H1 (cell line): ENCODE measurements around the gene NAV3. TPM values are rescaled to one million over a fixed set of nuclear protein-coding genes. Genes with fewer than 3 reads are reported as not detected.

ENCODE experiments used
- CTCF ChIA-PET: fragments of 300-600 bp; sonication (Branson Sonifier 250); formaldehyde crosslinking; loops from one replicate; lab custom pipeline; 2021; ENCODE audit not compliant: partially characterized antibody; lab: Charles Lee
- POLR2A ChIA-PET: fragments of 300-600 bp; sonication (Branson Sonifier 250); formaldehyde crosslinking; loops from one replicate; lab custom pipeline; 2021; ENCODE audit warnings: inconsistent platforms; ENCODE audit not compliant: partially characterized antibody; lab: Charles Lee
- DNase-seq, 2 experiments: peaks; one replicate each; pipeline versions ENCODE4 v3.0.0 to v3.0.0-alpha.2; 2010 to 2022; ENCODE audit warnings: low spot score in 2 of 2, low read depth in 1 of 2, mixed read lengths in 1 of 2
- FAIRE-seq: peaks from 2 replicates; lab custom pipeline; 2011; peaks lifted over from hg19 to GRCh38; lab: Jason Lieb, UNC
- H2AFZ ChIP-seq: 2 replicates; pipeline ENCODE4 v1.8.1; 2012; ENCODE audit warnings: low read length, inconsistent platforms
- H2AK5ac ChIP-seq: 2 replicates; pipeline ENCODE4 v1.6.1; 2013; ENCODE audit warnings: low read depth, low read length
- H2BK120ac ChIP-seq: replicated peaks from 2 replicates; pipeline ENCODE3; 2013; ENCODE audit warnings: low read depth, low read length, inconsistent platforms
- H2BK12ac ChIP-seq: 2 replicates; pipeline ENCODE4 v1.6.1; 2013; ENCODE audit warnings: low read depth, low read length
- H2BK15ac ChIP-seq: 2 replicates; pipeline ENCODE4 v1.6.1; 2013; ENCODE audit warnings: low read length
- H2BK20ac ChIP-seq: 2 replicates; pipeline ENCODE4 v1.6.1; 2013; ENCODE audit warnings: low read length
- H2BK5ac ChIP-seq: 2 replicates; pipeline ENCODE4 v1.6.1; 2013; ENCODE audit warnings: low read depth, low read length
- H3K14ac ChIP-seq: 2 replicates; pipeline ENCODE4 v1.6.1; 2013; ENCODE audit warnings: inconsistent platforms; ENCODE audit not compliant: insufficient read length
- H3K18ac ChIP-seq: 2 replicates; pipeline ENCODE4 v1.6.1; 2013; ENCODE audit warnings: low read length; ENCODE audit errors: extremely low read depth
- H3K23ac ChIP-seq: 2 replicates; pipeline ENCODE4 v1.6.1; 2013; ENCODE audit warnings: inconsistent platforms; ENCODE audit not compliant: insufficient read length
- H3K23me2 ChIP-seq: 2 replicates; pipeline ENCODE4 v1.6.1; 2013; ENCODE audit warnings: low read depth, low read length
- H3K27ac ChIP-seq: 2 replicates; pipeline ENCODE4 v1.6.1; 2011; ENCODE audit warnings: low read depth, low read length, inconsistent platforms
- H3K27me3 ChIP-seq, 4 experiments: replicated peaks in 1 of 4; 1 replicate in 1 of 4; 2 replicates in 3 of 4; pipeline versions ENCODE4 v1.6.1 to v1.8.1; 2011 to 2013; ENCODE audit warnings: low read length in 3 of 4, mild to moderate bottlenecking in 3 of 4, inconsistent platforms in 2 of 4, mixed read lengths in 2 of 4, moderate library complexity in 1 of 4; ENCODE audit not compliant: control insufficient read depth in 3 of 4, insufficient read depth in 3 of 4; ENCODE audit errors: extremely low read depth in 1 of 4
- H3K36me3 ChIP-seq, 4 experiments: 2 replicates each; pipeline versions ENCODE4 v1.6.1 to v1.8.1; 2011 to 2013; ENCODE audit warnings: mild to moderate bottlenecking in 4 of 4, low read length in 3 of 4, moderate library complexity in 2 of 4, control low read depth in 1 of 4, inconsistent platforms in 1 of 4; ENCODE audit not compliant: insufficient read depth in 4 of 4, control insufficient read depth in 2 of 4
- H3K4ac ChIP-seq: replicated peaks from 2 replicates; pipeline ENCODE3; 2013; ENCODE audit warnings: low read length, low read depth, mixed read lengths, inconsistent platforms; ENCODE audit not compliant: insufficient read length
- H3K4me1 ChIP-seq, 4 experiments: replicated peaks in 1 of 4; 1 replicate in 1 of 4; 2 replicates in 3 of 4; pipeline versions ENCODE4 v1.6.1 to v1.8.1; 2011 to 2013; ENCODE audit warnings: low read length in 3 of 4, inconsistent platforms in 2 of 4, mixed read lengths in 1 of 4; ENCODE audit not compliant: insufficient read depth in 4 of 4, control insufficient read depth in 3 of 4
- H3K4me2 ChIP-seq, 2 experiments: 2 replicates each; pipeline versions ENCODE4 v1.6.1 to v1.8.1; 2011 to 2013; ENCODE audit warnings: low read depth in 2 of 2, low read length in 2 of 2, control low read depth in 1 of 2, inconsistent platforms in 1 of 2, mild to moderate bottlenecking in 1 of 2; ENCODE audit not compliant: insufficient read depth in 1 of 2
- H3K4me3 ChIP-seq, 4 experiments: fragments of 200-600, 300-600 bp in 1 of 4; sonication (generic), shearing (Covaris generic), sonication (Bioruptor Twin) in 1 of 4; 2 replicates each; pipeline versions ENCODE4 v1.5.1 to v1.8.1; 2011 to 2016; ENCODE audit warnings: low read length in 4 of 4, low read depth in 3 of 4, control low read depth in 2 of 4, inconsistent platforms in 2 of 4, mild to moderate bottlenecking in 2 of 4, mixed read lengths in 1 of 4, moderate library complexity in 1 of 4; ENCODE audit not compliant: insufficient read depth in 2 of 4; ENCODE audit errors: extremely low read depth in 1 of 4
- H3K56ac ChIP-seq: replicated peaks from 2 replicates; pipeline ENCODE3; 2013; ENCODE audit warnings: low read depth, mild to moderate bottlenecking, mixed read lengths, low read length, inconsistent platforms; ENCODE audit not compliant: insufficient read length
- H3K79me1 ChIP-seq: 2 replicates; pipeline ENCODE4 v1.6.1; 2013; ENCODE audit warnings: low read depth, low read length, control low read depth
- H3K79me2 ChIP-seq, 2 experiments: 2 replicates each; pipeline versions ENCODE4 v1.6.1 to v1.8.1; 2012 to 2013; ENCODE audit warnings: low read length in 2 of 2, mild to moderate bottlenecking in 2 of 2, inconsistent platforms in 1 of 2; ENCODE audit not compliant: insufficient read depth in 2 of 2, control insufficient read depth in 1 of 2
- H3K9ac ChIP-seq, 4 experiments: replicated peaks in 1 of 4; 1 replicate in 1 of 4; 2 replicates in 3 of 4; pipeline versions ENCODE4 v1.6.1 to v1.8.1; 2011 to 2013; ENCODE audit warnings: low read depth in 3 of 4, low read length in 3 of 4, control low read depth in 2 of 4, mild to moderate bottlenecking in 2 of 4, moderate library complexity in 2 of 4, inconsistent platforms in 1 of 4; ENCODE audit errors: extremely low read depth in 1 of 4
- H3K9me3 ChIP-seq, 2 experiments: 2 replicates each; pipeline versions ENCODE4 v1.6.1 to v1.8.1; 2012 to 2013; ENCODE audit warnings: mild to moderate bottlenecking in 2 of 2, moderate library complexity in 2 of 2, control low read depth in 1 of 2, inconsistent platforms in 1 of 2, low read depth in 1 of 2, low read length in 1 of 2, mixed read lengths in 1 of 2; ENCODE audit not compliant: insufficient read depth in 2 of 2
- H4K20me1 ChIP-seq, 2 experiments: replicated peaks in 1 of 2; 2 replicates each; pipeline versions ENCODE3 to v1.8.1; 2011 to 2013; ENCODE audit warnings: inconsistent platforms in 2 of 2, low read length in 2 of 2, mild to moderate bottlenecking in 1 of 2; ENCODE audit not compliant: insufficient read depth in 2 of 2, control insufficient read depth in 1 of 2
- H4K5ac ChIP-seq: 2 replicates; pipeline ENCODE4 v1.6.1; 2013; ENCODE audit warnings: low read length, low read depth, mixed read lengths, inconsistent platforms; ENCODE audit not compliant: insufficient read length
- H4K8ac ChIP-seq: 2 replicates; pipeline ENCODE4 v1.8.0; 2013; ENCODE audit warnings: mild to moderate bottlenecking, moderate library complexity, low read length, inconsistent platforms; ENCODE audit not compliant: insufficient read depth; ENCODE audit errors: extremely low read depth
- H4K91ac ChIP-seq: replicated peaks from 2 replicates; pipeline ENCODE3; 2013; ENCODE audit warnings: low read length, mixed read lengths, inconsistent platforms; ENCODE audit not compliant: insufficient read length
- ATF2 ChIP-seq: IDR thresholded peaks from 2 replicates; pipeline ENCODE4 v1.6.1; 2012; ENCODE audit warnings: low read length, inconsistent platforms
- NANOG ChIP-seq: IDR thresholded peaks from 2 replicates; pipeline ENCODE4 v1.6.1; 2011; ENCODE audit warnings: low read length, low read depth, mild to moderate bottlenecking, inconsistent platforms; ENCODE audit not compliant: insufficient read depth, poor library complexity, severe bottlenecking
- RAD21 ChIP-seq, 2 experiments: IDR thresholded peaks in 1 of 2; conservative IDR thresholded peaks in 1 of 2; 2 replicates each; pipeline ENCODE4 v1.6.1; 2011; ENCODE audit warnings: low read depth in 2 of 2, low read length in 2 of 2, improper control_type of control experiment in 1 of 2, inconsistent platforms in 1 of 2, mild to moderate bottlenecking in 1 of 2, moderate library complexity in 1 of 2
- RFX5 ChIP-seq: IDR thresholded peaks from 2 replicates; pipeline ENCODE4 v1.6.1; 2011; ENCODE audit warnings: low read depth, low read length, improper control_type of control experiment, borderline replicate concordance
- TCF12 ChIP-seq: IDR thresholded peaks from 2 replicates; pipeline ENCODE4 v1.6.1; 2011; ENCODE audit warnings: low read depth, mild to moderate bottlenecking, low read length
- WGBS, 2 experiments: shearing (Covaris generic) in 1 of 2; methylation state at CpG; one replicate each; pipeline versions ENCODE4 v1.1.6 to v1.1.7; 2013 to 2015; ENCODE audit warnings: low lambda C conversion rate in 2 of 2, mixed read lengths in 2 of 2, inconsistent platforms in 1 of 2, low coverage in 1 of 2, missing lambda C conversion rate in 1 of 2; ENCODE audit not compliant: insufficient replicate concordance in 2 of 2, insufficient coverage in 1 of 2, insufficient read length in 1 of 2; ENCODE audit errors: extremely low coverage in 1 of 2, missing lambda C conversion rate in 1 of 2; 5-methylcytosine and 5-hydroxymethylcytosine counted together
- polyA plus RNA-seq, 7 experiments: library from polyadenylated mRNA; depleted of rRNA in 3 of 7; stranded (reverse) in 5 of 7; unstranded in 2 of 7; fragments of >200 nt in 5 of 7; fragments of 200-250 nt in 2 of 7; gene quantifications; 1 replicate in 5 of 7; 2 replicates in 1 of 7; 4 replicates in 1 of 7; pipeline versions ENCODE4 v1.2.1 to v1.2.3, GENCODE V29; 2011 to 2013; ENCODE audit warnings: missing spikeins in 2 of 7, mixed read lengths in 2 of 7
- total RNA-seq: library from RNA; stranded (reverse); fragmentation: NEBNext Ultra II Directional; extraction: Animal tissue kit (Norgen Biotek cat#: 25700); gene quantifications from 2 replicates; pipeline ENCODE4 v1.2.1, GENCODE V29; 2021

Gene NAV3
- total and polyA plus RNA-seq, 2 of the 8 experiments (the other 6 are each of a cell fraction or from before 2014, with no cell fraction given): 0.47 to 5.0 TPM

- Histone ChIP-seq H3K23ac (no peak overlapping the region), H2BK12ac (no peak overlapping the region), H2BK15ac (no peak overlapping the region), H3K27me3 (no peaks in the 10 kb centered on the region), H4K20me1 (no peaks in the 10 kb centered on the region), H2AFZ (no peak overlapping the region), H4K5ac (no peak overlapping the region), H3K9ac (no peak overlapping the region), H3K4me1 (no peaks in the 10 kb centered on the region), H3K36me3 (no peaks in the 10 kb centered on the region; a peak in 1 of 8 replicates), H3K18ac (no peak overlapping the region), H3K27ac (no peak overlapping the region), H3K79me1 (no peaks in the 10 kb centered on the region), H3K79me2 (no peaks in the 10 kb centered on the region), H2AK5ac (no peak overlapping the region), H3K14ac (no peak overlapping the region), H3K4me3 (no peak overlapping the region), H3K4ac (no peak overlapping the region), H3K4me2 (no peak overlapping the region), H4K91ac (no peak overlapping the region), H4K8ac (no peak overlapping the region), H3K56ac (no peak overlapping the region), H2BK20ac (no peak overlapping the region), H3K9me3 (no peaks in the 10 kb centered on the region), H2BK5ac (no peak overlapping the region), H3K23me2 (no peaks in the 10 kb centered on the region), H2BK120ac (no peak overlapping the region)
- DNase-seq: no peak
- POLR2A ChIA-PET: no interaction called here
- FAIRE-seq: no peak
- WGBS, 2 experiments: 98% methylated on average over 4 of the region's 4 CpGs; no CpG with 5 or more reads in 1 of the 2 experiments
- CTCF ChIA-PET: interaction anchor here (1.8 kb wide), 1 partner anchor 13 kb away, joined by 6 read pairs; the partner anchor contains the start of gene NAV3
- no peak for TF ChIP-seq ATF2
- no peak for TF ChIP-seq RAD21 (IDR thresholded peaks at IDR 0.05 in 1 of 2, conservative IDR thresholded peaks at IDR 0.05 in 1 of 2; ENCODE audit: low read depth in 2 of 2, low read length in 2 of 2)
- TF ChIP-seq NANOG: no peak
- no peak for TF ChIP-seq RFX5
- no peak for TF ChIP-seq TCF12
Observed at GRCh38 chr12:77818351-77818750, 12.3 kb upstream of the NAV3 start.
